NCI-H510A (cell line): ENCODE data around the gene KRT10.
"Not testable (repeated sequence)": the region's sequence is repeated elsewhere in the genome, so short reads cannot be mapped to it uniquely, and the experiment has no call there.

Experiments
- DNase-seq: peaks from one replicate; lab custom pipeline; 2025; lab: John Stamatoyannopoulos, UW

The KRT10 gene

DNA sequence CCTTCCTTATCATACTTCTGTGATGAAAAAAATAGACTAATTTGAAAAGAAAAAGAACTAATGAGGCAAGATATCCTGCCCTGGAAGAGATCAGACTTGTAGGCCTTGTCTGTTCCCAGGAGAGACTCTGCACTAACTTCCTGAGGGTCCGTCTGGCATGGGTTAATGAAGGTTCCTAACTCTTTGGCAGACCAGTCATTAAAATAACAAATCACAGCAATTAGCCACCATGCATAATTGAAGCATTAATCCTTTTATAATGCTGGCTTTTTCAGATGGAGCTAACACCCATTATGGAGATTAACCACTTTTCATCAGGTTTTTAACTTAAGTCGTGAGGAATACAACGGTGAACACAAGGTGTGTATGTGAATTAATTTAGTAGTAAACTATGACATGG, 10.4 kb upstream of the KRT10 start:
- DNase-seq: no peak

DNA sequence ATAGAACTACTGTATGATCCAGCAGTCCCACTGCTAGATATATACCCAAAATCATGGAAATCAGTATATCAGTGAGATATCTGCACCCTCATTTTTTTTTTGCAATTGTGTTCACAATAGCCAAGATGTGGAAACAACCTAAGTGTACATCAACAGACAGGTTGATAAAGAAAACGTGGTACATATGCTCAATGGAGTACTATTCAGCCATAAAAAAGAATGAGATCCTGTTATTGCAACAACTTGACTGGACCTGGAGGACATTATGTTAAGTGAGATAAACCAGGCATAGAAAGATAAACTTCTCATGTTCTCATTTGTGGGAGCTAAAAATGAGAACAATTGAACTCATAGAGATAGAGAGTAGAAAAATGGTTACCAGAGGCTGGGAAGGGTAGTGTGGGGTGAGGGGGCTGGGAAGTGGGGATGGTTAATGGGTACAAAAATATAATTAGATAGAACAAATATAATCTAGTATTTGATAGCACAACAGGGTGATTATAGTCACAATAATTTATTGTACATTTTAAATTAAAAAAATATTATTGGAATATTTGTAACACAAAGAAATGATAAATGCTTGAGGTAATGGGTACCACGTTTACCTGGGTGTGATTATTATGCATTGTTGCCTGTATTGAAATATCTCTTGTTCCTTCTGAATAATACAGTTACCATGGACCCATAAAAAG, 7.8 kb upstream of the KRT10 start:
- DNase-seq: no peak

DNA sequence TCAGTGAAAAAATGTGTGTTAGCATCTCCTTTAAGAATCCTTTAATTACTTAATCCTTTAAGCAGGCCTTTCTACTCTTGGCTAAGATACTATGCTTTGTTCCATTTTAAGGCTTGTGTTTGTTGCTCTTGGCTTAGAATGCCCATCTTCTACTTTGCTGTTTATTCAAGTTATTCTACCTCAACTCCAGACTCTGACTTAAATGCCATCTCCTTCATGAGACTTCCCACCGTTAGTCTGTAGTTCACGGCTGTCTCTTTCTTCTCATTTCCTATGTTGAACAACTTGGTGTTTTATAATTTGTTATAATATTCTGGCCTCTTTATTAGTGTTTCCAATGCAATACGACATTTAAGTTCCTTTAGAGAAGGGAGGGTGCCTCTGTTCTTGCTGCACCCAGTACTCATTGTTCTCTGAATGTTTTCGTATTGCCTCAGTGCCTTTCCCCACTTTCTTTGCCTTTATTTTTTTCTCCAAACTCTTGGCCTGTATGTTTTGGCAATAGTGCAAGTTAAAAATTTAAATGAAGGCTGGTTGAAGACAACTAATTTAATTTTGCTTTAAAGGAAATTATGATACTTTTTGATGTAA, 6.1 kb upstream of the KRT10 start:
- DNase-seq: no peak

GRCh38 chr17:40827746-40828453, 5.5 kb upstream of the KRT10 start:
- no peak for DNase-seq

DNA sequence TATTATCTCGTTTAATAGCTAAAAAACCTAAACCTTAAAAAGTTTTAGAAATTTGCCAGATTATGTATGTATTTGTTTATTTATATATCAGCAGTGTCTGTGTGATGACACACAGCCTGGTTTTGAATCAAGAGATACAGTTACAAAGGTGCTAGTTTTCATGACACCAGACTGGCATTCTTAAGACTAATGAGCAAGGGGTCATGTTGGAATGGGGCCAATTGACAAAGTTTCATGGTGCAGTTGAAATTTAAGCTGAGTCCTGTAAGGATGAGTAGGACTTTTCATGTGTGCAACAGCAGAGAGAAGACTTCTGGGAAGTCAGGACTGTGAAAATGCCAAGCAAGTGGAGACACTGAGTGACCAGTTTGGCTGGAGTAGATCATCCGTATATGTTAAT, 3.2 kb upstream of the KRT10 start:
- DNase-seq: no peak

- no peak for DNase-seq
These were observed 1.8 kb upstream of the KRT10 start for GRCh38 chr17:40824015-40824832.

DNA sequence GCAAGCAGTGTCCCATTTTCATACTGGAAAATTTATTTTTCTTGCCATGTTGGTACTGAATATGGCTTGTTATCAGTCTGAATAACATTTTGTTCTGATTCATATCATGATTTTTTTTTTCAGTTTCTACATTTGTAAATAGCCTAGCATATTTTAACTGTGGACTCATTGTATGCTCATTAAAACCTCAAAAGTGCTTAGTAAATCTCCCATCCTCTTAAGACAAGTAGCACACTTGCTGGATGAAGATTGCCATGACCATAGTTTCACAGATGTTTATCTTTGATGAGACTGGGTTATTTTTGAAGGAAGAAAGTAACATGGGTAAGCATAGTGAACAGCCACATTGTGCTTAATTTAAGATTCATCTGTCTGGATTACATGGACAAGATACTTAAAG, 878 bp downstream of the KRT10 start:
- no peak for DNase-seq

- no peak for DNase-seq
These were observed 2.1 kb downstream of the KRT10 start for GRCh38 chr17:40820228-40820838.

- DNase-seq: no peak
These were observed 2.8 kb downstream of the KRT10 start for GRCh38 chr17:40819528-40820125.

GRCh38 chr17:40818733-40819527, 3.5 kb downstream of the KRT10 start:
- DNase-seq: peak; percentile 63

DNA sequence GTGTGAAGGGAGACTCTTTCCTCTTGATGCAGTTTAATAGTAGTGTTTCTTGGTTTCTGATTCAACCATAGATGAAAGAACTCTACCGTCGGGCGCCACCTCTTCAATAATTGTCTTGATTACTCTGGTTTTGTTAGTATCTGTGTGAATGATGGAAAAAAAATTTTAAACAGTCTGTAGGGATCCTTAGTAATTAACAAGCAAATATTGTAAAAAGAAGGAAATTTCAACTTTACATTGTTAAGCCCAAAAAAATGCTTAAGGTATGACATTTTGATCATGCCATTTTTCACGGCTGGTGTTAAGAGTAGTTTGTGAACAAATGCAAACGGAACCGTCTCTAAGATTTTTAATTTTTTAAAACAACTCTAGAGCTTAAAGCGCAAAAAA, 4.1 kb downstream of the KRT10 start:
- DNase-seq: no peak

- DNase-seq: no peak
These were observed 5.2 kb downstream of the KRT10 start for GRCh38 chr17:40817103-40817682.

GRCh38 chr17:40816569-40816968, 5.8 kb downstream of the KRT10 start:
- no peak for DNase-seq

DNA sequence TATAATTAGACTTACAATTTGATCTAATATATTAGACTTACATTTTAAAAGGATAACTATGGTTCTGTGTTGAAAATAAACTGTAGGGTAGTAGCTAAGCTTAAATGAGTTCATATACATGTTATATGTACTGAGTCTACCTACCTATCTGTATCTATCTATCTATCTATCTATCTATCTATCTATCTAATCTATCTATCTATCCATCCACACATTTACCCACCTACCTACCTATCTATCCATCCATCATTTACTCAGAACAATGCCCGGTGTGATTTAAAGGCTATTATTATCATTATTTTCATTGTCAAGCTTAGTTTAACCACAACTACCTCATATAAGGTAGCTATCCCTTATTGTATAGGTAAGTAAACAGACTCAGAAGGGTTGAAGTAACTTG, 7.0 kb downstream of the KRT10 start:
- no peak for DNase-seq

- not testable (repeated sequence) for DNase-seq
These were observed 7.8 kb downstream of the KRT10 start for GRCh38 chr17:40814657-40815056.

- no peak for DNase-seq
These were observed 8.6 kb downstream of the KRT10 start for GRCh38 chr17:40813804-40814203.

GRCh38 chr17:40812639-40813038, 9.8 kb downstream of the KRT10 start:
- DNase-seq: no peak

- DNase-seq: no peak
These were observed 11.9 kb downstream of the KRT10 start for GRCh38 chr17:40810494-40810893.

- DNase-seq: no peak
These were observed 12.5 kb downstream of the KRT10 start for GRCh38 chr17:40809721-40810421.

- DNase-seq: no peak
These were observed 16.3 kb downstream of the KRT10 start for GRCh38 chr17:40806131-40806530.
